Regular cardiac myocyte (primary cell): ENCODE results near the gene MAPKAPK3. TPM values are rescaled to one million over a fixed set of nuclear protein-coding genes. Genes with fewer than 3 reads are reported as not detected.

Source experiments
- total RNA-seq: library from RNA; depleted of rRNA; stranded (reverse); fragments of >200 nt; gene quantifications from 2 replicates; pipeline ENCODE4 v1.2.3, GENCODE V29; 2014

MAPKAPK3 gene
- total RNA-seq, result 21.1 and 36.6 TPM in 2 replicates

DNA sequence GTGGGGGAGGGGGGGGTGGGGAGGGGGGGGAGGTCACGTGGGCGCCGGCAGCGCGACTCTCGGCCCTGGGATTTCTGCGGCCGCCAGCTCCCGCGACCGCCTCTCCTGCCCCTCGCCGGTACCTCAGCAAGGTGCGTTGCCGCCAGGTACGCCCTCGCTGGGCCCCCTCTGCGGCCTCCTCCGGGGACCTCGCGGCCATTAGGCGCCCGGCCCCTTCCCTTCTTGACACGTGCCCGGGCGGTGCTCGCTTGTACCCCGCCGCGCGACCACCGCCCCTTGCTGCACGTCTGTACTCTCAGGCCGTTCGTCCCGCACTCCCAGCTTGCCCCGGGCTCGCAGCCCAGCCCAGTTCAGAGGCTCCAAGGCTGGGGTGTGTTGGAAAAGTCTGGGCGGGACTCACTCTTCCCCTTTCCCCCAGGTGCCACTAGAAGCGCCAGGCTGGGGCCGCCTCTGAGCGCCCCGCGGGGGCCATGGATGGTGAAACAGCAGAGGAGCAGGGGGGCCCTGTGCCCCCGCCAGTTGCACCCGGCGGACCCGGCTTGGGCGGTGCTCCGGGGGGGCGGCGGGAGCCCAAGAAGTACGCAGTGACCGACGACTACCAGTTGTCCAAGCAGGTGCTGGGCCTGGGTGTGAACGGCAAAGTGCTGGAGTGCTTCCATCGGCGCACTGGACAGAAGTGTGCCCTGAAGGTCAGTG is at the start of gene MAPKAPK3:
Gene MAPKAPK3, plus strand, starts transcription at position 56 of the 696 bp plus-strand sequence. Its CDS starts 415 bp downstream, at position 471.

GRCh38 chr3:50567386-50568167 is 49.4 kb upstream of the MAPKAPK3 start, which contains the start of gene C3orf18:
Gene C3orf18 (minus strand): TSS chr3:50567747. CDS start chr3:50565699, 2,048 bp downstream.

GRCh38 chr3:50568947-50569749 is 47.8 kb upstream of the MAPKAPK3 start, which contains the start of gene HEMK1:
Gene HEMK1 (plus strand): TSS chr3:50569522. CDS start chr3:50571105, 1,583 bp downstream.

DNA sequence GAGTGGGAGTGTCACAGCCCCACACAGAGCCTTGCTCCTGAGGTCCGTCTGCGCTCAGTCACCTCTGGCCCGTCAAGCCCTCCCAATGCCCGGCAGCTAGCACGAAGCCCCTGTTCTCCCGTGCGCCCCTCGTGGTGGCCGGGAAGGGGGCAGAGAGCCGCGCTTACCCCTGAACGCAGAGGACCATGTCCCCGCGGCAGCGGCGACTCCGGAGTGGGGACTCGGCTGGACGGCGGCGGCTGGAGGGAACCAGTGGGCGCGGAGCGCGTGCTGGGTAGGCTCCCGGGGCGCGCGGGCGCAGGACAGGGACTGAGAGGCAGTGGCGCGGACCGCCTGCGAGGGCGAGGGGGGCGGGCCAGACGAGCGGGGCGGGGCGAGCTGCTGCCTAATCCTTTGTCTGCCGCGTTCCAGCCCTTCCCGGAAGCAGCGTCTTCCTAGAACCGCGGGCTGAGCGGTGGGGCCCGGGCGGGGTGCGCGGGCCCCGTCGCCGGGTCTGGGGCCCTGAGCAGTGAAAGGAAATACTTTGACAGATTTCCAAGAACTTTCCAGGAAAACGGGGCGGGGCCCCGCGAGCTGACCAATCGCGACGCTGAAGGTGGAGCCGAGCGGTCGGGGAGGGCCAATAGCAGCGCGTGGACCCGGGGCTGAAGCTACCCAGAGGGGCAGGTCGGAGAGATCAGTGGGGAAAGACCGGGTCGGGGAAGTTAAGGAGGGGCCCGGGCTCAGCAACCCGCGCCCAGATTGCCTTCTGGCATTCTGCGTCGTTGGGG is 5.3 kb upstream of the MAPKAPK3 start, which contains the start of gene CISH:
Gene CISH, minus strand, starts transcription at position 311 of the 770 bp plus-strand sequence. Its CDS starts 124 bp downstream, at position 187.

GRCh38 chr3:50674349-50675178 is 57.6 kb downstream of the MAPKAPK3 start, which contains the start of gene DOCK3:
Gene DOCK3 (plus strand): TSS chr3:50674927. CDS start chr3:50675264, 337 bp downstream.

Other genes with a start within 250 kb of the MAPKAPK3 start
- gene CACNA2D2, start 113.5 kb upstream of the MAPKAPK3 start, total RNA-seq, result not detected in 2 replicates
- 8.2 and 22.0 TPM in 2 replicates for gene C3orf18, start 49.4 kb upstream of the MAPKAPK3 start, total RNA-seq
- gene HEMK1, start 47.6 kb upstream of the MAPKAPK3 start, total RNA-seq, result 13.5 and 15.9 TPM in 2 replicates
- 0.28 and 0.58 TPM in 2 replicates for gene CISH, start 5.4 kb upstream of the MAPKAPK3 start, total RNA-seq
- 0.19 and 0.28 TPM in 2 replicates for gene DOCK3, start 57.8 kb downstream of the MAPKAPK3 start, total RNA-seq